Stimulated activated naive CD4-positive, alpha-beta T cell treated with Interleukin-2 at 50 U/mL for 16 hours (primary cell): Measurements from ENCODE around the gene NSUN2.
A peak's percentile ranks its signal among the peaks of the same experiment; 100 is the strongest.
"Not testable (repeated sequence)": the region's sequence is repeated elsewhere in the genome, so short reads cannot be mapped to it uniquely, and the experiment has no call there.

Source experiments
- DNase-seq: peaks from one replicate; lab custom pipeline; 2025; lab: John Stamatoyannopoulos, UW

The NSUN2 gene

DNA sequence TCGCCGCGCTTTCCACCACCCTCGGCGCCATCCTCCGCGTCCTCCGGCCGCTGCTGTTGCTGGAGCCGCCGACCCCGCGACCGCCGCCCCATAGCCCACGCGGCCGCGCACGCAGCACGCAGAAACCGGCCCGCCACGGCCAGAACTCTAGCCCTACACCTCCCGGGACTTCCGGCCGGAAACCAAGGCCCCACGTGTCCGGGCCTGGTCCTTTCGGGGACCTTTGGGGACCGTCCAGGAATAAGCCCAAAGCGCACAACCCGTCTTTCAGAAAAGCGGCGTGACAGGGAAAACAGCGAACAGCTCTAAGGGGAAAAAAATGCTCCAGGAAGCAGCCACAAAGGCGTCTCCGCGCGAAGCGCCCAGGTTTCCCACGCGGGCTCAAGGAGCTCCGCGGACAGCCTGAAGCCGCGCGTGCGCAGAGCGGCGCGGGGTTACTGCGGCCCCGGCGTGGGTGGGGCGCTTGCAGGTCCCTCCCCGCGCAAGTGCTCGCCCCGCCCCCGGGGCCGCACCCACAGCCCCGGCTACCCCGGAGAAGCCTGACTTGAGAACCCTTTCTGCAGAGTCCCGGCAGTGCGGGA lies at the start of gene NSUN2, which contains the start of gene SRD5A1:
TSS of gene NSUN2 (minus strand) at position 157 of the 581 bp plus-strand sequence. CDS start at position 92, 65 bp downstream.
TSS of gene SRD5A1 (plus strand) at position 553 of the 581 bp plus-strand sequence. CDS start 137 bp downstream, outside the sequence.
- DNase-seq, result peak; percentile 85

DNA sequence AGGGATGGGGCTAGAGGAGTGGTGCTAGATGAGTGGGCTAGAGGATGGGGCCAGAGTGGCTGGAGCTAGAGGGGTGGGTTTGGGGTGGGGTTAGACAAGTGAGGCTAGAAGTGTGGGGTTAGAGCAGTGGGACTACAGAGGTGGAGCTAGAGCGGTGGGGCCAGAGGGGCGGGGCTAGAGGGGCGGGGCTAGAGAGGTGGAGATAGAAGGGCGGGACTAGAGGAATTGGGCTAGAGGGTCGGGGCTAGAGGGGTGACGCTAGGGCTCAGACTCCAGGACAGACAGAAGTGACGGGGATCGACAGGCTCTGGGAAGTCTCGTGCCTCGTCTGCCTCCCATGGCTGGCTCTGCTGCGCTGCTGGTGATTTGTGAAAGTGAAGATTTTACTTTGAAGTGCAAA lies 49.4 kb upstream of the NSUN2 start:
- no peak for DNase-seq

DNA sequence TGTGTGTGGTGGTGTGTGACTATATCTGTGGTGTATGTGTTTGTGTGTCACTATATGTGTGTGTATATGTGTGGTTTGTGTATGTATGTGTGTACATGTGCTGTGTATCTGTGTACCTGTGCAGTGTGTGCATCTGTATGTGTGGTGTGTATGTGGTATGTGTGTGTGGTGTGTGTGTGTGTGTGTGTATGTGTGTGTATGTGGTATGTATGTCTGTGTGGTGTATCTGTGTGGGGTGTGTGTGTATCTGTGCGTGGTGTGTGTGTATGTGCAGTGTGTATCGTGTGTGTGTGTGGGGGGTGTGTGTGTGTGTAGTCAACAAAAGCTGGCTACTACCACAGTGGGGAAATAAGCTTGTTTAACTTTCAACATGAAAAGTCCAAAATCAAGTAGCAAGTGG lies 48.8 kb upstream of the NSUN2 start:
- no peak for DNase-seq

DNA sequence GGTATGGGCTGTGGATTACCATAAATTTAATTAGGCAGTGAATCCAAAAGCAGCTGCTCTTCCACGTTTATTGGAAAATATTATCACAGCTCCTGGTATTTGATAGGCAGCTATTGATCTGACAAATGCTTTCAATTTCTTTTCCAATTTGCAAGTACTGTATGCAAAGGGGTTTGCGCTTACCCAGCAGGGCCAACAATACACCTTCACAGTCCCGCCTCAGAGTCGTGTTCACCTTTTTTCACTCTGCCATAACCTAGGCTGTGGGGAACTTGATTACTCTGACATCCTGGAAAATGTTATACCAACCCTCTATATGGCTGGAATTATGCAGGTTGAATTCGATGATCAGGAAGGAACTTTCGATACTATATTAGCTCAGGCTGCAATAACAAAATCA lies 48.1 kb upstream of the NSUN2 start:
- DNase-seq, result no peak

DNA sequence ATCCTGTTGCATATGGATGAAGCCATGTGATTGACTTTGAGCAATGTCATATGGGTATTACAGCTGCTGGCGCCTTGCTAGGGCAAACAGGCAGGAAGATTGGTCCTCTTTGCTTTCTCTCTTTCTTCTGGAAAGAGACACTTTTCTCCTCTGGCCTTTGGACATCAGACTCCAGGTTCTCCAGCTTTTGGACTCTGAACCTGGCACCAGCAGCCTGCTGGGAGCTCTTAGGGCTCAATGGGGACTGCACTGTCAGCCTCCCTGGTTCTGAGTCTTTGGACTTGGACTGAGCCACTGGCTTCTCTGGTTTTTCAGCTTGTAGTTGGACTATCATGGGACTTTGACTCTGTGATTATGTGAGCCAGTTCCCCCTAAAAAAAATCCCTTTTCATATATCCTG lies 45.5 kb upstream of the NSUN2 start:
- DNase-seq, result no peak

DNA sequence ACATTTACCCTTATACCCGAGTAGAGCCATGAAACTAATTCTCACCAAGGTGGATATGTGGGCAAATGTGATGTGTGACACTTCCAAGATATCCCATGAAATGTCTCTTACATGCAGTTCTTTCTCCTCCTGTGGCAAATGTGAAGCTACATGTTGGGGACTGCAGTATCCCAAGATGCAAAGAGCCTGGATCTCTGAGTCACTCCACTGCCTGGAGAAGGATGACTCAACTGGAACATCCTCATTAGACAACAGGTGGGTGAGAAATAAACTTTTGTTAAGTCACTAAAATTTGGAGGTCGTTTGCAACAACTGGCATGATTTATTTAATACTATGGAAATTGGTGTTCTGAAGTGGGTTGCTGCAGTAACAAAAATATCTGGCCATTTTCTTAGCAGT lies 43.9 kb upstream of the NSUN2 start:
- DNase-seq, result no peak

DNA sequence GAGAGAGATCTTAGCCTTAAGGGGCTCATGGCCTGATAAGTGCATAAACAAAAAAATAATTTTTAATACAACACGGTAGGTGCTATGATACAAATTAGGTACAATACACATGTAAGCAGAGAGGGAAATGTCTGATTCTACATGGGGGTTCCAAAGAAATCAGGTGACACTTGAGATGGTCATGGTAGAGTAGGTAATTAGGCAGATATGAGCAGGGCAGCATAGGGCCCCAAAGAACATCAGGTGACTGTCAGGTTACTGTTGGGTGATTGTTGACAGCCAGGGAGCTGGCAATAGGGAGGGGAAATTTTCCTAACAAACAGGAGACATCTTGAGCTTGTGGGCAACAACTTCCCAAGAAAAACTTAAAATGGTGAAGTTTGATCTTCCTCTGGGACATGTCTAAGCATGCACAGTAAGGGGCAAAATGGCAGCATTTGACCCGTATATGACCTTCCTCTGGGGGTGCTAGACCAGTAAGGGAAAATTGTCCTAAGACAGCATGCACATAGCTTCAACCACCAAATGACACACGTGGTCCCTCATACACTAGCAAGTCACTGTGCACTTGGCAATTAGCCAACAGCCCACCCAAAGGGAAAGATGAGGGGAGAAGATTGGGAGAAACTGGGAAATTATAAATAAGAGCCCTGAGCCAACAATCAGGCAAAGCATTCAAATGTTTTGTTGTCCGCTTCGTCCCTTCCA lies 43.1 kb upstream of the NSUN2 start:
- DNase-seq, result no peak

DNA sequence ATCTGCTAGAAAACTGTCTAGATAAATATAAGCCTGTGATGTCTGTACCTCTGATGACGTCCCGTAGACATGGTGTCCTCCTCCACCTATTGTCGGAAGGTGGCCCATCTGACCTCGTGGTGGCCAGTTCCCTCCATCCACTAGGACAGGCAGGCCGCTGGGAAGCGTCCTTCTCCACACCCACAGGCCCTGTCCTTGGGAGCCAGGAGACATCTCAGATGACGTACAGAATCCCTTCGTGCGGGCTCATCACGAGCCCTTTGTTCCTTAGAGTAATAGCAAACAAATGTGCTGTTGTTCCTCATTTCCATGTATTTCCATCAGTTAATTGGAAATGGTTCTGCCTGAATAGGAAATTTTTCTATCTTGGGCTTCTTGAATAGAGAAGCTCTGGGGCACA lies 42.0 kb upstream of the NSUN2 start:
- no peak for DNase-seq

DNA sequence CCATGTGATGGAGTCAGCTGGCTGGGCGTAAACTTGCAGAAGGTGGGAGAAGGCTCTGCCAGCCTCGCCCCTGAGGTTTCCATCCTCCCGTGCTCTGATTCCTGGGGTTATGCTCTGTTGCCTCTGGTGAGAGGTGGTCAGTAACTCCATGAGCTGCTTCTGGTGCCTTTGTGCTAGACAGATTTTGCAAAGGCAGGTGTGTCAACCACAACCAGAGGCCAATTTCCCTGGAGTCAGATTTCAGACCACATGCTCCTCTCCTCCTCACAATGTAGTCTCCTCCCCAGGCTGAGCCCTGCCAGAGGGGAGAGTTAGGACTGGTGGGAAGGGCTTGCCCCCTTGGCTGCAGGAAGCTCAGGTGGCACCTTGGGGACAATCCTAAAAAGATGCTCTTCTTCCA lies 41.6 kb upstream of the NSUN2 start:
- no peak for DNase-seq

DNA sequence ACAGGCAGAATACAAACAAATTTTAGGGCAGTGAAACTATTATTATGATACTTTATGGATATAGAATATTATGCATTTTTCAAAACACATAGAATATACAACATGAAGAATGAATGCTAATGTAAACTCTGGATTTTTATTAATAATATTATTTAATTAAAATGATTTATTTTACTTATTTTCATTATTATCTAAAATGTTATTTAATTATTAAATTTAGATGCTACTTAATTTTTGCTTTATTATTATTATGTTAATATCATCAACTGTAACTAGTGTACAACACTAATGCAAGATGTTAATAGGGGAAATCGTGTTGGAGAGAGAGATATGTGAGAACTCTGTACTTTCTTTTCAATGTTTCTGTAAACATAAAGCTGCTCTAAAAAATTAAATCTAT lies 41.1 kb upstream of the NSUN2 start:
- no peak for DNase-seq

DNA sequence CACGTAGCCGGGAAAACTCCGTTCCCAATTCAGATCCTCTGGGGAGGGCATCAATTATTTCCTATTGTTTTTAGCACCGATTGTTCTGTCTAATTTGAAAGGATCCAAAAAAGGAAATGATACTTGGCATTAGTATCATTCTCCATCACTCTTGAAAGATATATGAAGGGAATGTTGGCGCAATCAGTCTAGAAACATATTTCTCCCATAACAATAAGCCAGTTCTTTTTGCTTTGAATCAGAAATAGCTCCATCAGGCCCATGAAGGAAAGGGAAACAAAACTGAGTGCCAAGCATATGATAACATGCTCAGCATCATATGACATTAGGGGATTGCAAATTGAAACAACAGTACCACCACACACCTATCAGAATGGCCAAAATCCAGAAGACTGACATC lies 40.2 kb upstream of the NSUN2 start:
- DNase-seq, result no peak

DNA sequence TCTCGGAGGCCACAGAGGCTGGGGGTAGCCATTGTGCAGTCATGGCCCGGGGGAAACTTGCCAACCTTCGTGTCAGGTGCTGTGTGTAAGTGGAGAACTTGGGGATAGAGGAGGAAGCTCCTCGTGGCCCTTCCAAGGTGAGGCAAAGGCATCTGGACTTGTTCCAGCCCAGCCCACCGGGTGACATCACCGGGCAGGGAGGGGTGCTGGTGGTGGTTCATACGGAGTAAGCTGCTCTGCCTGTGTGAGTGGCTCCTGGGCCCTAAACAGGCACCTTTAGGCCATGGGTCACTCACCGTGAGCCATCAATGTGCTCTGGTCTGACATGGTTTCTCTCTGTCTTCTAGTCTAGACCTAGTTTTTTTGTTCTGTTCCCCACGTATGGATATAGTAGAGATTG lies 35.9 kb upstream of the NSUN2 start:
- DNase-seq, result not testable (repeated sequence)

DNA sequence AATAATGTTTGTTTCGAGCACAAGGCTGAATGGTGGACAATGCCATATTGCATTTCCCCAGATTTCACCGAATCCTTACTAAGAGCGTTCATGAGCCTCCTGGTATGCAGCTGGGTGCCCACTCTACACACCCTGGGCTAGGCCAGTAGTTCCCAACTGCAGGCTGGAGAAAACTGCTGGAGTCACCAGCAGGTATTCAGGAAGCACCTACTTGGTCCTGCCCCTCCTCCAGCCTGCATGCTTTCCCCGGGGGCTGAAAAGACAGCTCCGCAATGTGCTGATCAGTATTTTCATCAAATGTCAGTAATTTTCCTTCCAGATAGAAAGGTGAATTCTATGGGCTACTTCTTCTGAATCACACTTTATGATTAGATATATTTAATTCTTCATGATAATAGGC lies 34.8 kb upstream of the NSUN2 start:
- no peak for DNase-seq

DNA sequence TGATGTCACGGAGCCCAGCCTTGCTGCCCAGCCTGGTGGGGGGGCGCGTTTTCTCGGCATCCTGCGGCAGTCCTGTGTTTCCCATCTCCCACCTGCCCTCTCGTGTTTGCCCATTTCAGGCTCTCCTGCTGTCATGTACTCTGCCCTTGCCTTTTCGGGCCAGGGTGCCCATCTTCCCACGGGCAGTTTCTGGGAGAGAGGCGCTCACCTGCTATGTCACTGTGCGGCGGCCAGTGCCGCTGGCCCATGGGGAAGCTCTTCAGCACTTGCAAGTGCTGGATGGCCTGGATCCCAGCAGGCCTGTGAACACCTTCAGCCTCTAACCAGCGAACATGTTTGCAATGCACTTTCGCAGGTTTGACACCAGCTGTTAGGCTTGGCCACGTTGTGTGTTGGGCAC lies 33.9 kb upstream of the NSUN2 start:
- no peak for DNase-seq

DNA sequence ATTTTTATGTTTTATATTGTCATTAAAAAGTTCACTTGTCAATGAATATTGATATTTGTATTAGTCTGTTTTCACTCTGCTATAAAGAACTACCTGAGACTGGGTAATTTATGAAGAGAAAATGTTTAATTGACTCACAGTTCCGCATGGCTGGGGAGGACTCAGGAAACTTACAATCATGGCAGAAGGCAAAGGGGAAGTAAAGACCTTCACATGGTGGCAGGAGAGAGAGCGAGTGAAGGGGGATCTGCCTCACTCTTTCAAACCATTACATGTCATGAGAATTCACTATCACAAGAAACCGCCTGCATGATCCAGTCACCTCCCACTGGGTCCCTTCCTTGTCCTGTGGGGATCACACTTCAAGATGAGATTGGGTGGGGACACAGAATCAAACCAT lies 27.8 kb upstream of the NSUN2 start:
- DNase-seq, result no peak

DNA sequence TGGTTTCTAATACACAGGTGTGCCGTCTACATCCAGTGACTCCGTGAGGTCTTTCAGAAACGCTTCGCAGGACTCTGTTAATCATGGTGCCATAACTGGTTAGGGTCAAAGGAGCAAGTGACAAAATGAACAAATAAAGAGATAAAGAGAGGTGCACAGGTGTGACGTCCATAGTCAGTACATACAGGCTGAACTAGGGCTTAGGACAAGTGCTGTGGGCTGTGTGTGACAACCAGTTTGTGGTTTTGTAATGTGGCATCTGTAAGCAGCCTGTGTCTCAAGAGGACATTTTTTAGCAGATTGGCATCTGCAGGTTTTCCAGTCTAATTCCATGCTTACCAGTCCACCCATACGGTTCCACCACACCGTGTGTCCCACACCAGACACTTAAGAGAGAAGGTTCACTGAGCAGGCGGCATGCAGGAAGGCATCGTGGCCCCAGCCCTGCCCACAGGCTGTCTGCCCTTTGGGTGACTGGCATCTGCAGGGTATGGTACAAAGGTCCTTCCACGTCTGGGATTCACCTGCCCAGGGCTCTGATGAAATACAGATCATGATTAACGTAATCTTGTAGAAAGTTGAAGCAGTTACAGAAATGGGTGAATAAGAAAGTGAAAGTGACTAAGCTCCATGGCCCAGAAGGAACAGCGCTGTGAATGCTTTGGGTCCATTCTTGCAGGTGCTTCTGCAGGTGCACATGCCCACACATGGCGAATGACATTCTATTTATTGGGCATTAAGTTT lies 27.3 kb upstream of the NSUN2 start:
- no peak for DNase-seq

DNA sequence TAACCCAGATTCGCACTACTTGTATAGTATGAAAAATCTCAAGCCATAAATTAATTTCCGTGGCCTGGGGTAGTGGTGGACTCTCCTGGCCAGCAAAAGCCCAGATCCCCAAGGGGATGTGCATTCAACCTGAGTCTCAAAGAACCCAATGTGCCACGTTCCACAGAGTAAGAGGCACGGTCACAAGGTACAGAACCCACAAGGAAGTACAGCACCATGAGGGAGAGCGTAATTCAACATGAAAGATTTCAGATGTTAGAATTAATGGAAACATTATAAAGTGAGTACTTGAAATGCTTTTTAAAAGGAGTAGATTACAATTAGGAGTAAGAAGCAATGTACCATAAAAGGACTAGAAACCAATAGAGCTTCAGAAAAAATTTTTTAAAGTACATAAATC lies 23.8 kb upstream of the NSUN2 start:
- DNase-seq, result no peak

DNA sequence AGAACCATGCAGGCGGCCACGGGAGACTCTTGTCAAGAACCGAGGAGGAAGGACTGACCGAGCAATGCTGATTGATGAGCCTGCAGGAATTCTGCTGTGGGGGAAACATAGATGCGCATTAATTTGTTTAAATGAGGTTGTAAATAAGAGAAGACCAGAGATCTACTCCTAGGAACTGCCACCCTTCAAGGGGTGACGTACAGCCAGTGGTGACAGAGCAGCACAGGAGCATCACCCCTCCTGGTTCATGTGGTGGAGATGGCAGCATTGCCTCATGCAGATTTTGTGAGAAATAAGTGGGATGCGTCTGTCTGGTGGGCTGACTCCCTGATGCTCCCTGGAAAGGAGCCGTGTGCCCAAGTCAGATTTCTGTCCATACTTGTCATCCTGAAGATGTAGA lies 22.6 kb upstream of the NSUN2 start:
- DNase-seq, result no peak

DNA sequence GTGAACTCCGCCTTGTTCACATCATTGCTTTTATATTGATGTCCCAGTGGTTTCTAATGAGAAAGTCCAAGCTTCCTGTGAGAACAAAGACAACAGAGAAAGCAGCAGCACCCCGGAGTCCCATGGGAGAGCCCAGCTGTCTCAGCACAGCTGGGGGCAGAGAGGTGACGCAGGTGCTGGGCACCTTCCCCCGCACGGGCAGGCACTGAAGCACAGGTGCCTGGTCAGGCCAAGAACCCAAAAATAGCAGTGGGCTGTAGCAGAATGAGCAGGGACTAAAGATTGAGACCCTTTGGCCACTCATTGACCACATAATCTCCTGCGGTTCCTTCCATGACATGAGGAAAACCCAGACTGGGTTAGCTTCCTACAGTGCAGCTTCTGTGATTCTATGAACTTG lies 19.2 kb upstream of the NSUN2 start:
- no peak for DNase-seq

DNA sequence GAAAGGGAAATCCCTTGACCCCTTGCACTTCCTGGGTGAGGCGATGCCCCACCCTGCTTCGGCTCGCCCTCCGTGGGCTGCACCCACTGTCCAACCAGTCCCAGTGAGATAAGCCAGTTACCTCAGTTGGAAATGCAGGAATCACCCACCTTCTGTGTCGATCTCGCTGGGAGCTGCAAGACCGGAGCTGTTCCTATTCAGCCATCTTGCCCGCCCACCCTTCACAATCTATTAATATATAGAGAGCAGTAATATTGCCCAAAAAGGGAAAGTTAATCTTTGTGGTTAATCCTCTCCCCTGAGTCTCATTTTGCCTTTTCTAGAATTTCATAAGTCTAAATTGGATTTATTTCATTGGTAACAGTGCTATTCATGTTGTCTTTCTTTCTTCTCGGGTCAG lies 16.8 kb upstream of the NSUN2 start:
- DNase-seq, result no peak

DNA sequence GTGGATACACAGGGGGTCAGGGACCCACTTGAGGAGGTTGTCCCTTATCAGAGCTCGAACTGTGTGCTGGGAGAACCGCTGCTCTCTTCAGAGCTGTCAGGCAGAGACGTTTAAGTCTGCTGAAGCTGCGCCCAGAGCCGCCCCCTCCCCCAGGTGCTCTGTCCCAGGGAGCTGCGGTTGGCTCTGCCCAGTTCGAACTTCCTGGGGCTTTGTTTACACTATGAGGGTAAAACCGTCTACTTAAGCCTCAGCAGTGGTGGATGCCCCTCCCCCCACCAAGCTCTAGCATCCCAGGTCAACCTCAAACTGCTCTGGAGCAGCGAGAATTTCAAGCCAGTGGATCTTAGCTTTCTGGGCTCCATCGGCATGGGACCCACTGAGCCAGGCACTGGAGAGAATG lies 16.3 kb upstream of the NSUN2 start:
- DNase-seq, result no peak

DNA sequence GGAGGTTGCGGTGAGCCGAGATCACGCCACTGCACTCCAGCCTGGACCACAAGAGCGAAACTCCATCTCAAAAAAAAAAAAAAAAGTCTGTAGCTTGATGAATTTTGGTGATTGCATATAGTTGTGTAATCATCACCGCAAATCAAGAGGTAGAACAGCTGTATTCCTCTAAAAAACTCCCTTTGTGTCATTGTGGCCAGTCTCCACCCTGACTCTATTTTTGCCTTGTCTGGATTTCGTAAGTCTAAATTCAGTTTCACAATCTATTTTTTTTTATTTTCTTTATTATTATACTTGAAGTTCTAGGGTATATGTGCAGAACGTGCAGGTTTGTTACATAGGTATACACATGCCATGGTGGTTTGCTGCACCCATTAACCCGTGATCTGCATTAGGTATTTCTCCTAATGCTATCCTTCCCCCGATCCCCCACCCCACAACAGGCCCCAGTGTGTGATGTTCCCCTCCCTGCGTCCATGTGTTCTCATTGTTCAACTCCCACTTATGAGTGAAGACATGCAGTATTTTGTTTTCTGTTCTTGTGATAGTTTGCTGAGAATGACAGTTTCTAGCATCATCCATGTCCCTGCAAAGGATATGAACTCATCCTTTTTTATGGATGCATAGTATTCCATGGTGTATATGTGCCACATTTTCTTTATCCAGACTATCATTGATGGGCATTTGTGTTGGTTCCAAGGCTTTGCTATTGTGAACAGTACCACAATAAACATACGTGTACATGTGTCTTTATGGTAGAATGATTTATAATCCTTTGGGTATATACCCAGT lies 12.9 kb upstream of the NSUN2 start:
- DNase-seq, result not testable (repeated sequence)
